ENCODE results near the gene SH3TC1.

The SH3TC1 gene

DNA sequence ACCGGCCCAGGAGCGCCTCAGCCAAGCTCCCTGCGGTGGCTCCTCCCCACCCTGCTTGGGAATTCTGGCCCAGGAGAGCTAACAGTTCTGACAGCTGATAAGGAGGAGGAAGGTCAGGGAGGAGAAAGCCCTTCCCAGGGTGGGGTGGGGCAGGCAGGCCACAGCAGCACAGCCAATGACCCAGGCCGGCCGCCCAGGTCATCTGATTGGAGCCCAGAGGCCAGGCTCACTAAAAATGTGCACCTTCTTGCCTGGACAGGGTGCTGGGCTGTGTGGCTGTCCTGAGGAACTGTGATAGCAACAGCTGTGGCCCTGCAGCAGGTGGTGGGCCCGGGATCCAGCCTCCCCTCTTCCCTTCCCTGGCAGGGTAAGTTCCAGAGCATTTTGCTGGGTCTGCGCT, 17.2 kb upstream of the SH3TC1 start:
- no peak for DNase-seq (ENCODE audit: low spot score)

DNA sequence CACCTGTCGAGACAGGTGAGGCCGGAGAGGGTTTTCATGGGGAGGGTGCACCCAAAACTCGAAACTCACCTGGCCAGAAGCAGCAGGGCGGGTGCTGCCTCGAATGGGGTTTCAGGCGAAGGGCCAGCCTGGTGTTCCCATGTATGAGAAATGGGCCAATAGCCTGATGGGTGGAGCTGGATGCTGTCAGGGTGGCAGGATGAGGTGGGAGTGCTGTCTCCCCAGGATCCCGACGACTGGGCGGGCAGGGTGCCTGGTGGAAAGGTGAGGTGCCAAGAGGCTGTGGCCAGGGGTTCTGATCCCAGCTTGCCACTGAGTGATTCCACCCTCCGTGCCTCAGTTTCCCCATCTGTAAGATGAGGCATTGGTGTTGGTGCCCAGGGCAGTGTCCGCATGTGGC, 16.8 kb upstream of the SH3TC1 start:
- no peak for DNase-seq (ENCODE audit: low spot score)

DNA sequence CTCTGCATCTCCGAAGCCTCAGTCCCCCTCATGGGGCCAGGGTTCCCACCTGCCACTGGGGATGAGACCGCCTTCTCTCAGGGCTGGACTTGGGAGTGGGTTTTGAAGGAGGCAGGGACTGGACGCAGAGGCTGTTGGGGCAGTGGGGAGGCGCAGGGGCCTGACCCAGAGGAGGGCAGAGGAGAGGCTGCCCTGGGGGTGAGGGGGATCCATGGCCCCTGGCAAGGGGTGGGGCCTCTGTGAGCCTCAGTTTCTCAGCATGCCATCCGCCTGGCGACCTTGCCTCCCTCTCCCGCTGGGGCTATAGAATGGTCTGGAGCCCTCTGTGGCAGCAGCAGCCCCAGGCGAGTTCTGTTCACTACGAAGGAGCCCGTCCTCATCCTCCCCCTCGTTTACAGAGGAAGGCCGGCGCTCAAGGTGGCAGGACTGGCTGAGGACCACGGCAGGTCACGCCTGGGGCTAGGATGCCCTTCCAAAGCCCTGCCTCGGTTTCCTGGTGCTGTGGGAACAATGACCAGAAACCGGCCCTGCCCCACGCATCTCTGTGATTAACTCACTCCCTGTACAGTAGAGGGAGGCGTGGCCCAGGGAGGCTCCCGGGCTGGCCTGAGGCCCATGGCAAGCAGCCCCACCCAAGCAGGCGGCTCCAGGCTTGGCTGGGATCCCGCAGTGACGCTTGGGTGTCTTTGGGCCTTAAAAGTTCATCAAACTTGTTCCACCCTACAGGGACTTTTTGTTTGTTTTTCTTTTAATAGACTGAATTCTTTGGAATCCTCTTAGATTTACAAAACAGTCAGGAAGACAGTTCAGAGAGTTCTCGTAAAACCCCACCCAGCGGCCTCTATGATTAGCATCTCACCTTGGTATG, 16.0 kb upstream of the SH3TC1 start:
- no peak for DNase-seq (ENCODE audit: low spot score)

DNA sequence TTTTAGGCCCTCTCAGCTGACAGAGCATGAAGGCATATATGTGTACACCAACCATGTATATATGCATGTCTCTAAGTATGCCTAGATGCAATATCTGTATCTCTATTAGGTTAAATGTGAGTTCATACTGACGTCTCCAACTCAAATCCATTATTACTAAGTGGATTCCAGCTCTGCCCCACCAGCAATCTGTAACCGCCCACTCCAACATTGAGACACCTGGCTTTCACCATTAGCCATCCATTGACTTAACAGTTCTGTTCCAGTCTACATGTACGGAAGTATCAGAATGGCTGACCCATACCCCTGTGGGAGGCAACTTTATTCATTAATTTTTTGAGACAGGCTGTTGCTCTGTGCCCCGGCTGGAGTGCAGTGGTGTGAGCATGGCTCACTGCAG, 15.0 kb upstream of the SH3TC1 start:
- DNase-seq (ENCODE audit: low spot score) = no peak

DNA sequence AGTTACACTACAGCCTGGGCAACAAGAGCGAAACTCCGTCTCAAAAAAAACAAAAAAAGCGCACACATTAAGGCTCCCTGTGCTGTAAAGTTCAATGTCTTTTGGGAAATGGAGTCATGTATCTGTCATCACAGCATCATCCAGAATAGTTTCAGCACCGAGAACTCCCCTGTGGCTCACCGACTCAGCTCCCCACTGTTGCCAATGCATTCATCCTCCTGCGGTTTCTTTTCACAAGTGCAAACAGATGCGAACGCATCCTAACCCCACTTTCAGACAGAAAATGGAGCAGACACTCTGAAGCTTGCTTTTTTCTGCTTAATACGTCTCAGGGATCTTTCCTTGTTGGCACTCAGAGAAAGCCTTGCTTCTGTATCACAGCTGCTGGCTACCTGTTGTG, 13.8 kb upstream of the SH3TC1 start:
- DNase-seq (ENCODE audit: low spot score) = peak; percentile 40

DNA sequence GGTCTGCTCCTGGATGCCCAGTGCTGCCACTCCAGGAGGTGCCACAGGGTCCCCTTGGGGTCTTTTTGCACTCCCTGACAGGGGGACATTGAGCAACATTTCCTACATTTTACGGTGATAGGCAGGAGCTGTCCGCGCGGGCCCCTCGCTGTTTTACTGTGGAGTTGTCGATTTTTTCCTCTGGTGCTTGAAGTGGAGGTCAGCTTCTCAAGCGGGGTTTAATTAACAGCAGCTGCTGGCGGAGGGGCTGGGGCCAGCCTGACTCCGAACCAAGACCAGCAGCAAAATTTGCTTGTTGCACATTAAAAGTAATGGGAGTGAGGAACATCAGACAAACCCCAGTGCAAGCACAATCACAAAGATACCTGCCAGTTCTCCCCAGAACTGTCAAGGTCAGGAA, 13.2 kb upstream of the SH3TC1 start:
- no peak for DNase-seq (ENCODE audit: low spot score)

DNA sequence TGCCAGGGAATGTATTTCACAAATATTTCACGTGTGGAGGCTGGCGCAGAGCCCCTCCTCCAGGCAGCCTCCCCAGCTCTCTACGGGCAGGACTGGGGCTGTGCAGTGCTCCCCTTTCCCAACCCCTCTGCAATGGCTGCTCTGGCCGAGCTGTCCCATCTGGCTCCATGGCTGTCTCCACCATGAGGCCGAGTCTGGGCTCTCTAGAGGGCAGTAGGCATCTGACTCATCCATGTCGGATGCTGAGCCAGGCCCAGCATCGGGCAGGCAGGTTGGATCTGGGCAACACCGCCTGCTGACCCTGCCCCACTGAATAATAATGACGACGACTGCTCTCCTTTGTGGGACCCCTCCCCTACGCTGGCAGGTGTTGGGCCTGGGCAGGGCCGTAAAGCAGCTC, 11.0 kb upstream of the SH3TC1 start:
- DNase-seq (ENCODE audit: low spot score) = peak; percentile 20

DNA sequence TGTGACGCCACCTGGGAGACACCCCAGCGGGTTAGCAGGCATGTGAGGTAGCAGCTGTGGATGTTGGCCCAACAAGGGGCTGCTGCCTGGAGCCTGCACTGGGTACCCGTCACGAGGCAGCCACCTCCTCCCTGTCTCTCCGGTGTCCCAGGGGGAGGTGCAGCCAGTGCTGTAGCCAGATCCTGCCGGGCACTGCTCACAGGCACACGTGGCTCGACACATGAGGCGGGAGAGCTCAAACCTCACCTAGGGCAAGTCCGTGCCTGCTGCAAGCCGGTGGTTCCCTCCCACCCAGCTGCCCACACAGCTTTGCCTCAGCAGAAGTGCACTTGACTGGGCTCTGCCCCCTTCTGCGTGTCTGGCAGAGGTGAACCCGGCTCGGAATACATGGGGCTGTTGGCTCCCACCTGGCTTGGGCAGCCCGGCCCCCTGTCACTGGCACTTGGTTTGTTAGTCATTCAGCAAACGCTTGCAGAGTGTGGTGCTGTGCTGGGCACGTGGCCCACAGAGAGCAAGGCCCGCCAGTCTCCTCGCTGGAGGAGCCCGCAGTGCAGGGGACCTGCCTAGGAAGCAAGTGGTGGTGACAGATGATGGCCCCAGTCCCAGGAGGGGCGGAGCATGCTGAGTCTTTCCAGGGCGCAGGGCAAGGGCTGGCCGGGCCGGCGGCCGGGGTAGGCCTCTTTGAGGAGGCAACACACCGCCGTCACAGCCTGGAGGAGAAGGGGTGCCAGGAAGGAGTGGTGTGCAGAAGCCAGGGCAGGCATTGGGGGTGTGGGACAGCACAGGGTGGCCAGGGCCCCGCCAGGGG, 10.1 kb upstream of the SH3TC1 start:
- DNase-seq (ENCODE audit: low spot score) = no peak

DNA sequence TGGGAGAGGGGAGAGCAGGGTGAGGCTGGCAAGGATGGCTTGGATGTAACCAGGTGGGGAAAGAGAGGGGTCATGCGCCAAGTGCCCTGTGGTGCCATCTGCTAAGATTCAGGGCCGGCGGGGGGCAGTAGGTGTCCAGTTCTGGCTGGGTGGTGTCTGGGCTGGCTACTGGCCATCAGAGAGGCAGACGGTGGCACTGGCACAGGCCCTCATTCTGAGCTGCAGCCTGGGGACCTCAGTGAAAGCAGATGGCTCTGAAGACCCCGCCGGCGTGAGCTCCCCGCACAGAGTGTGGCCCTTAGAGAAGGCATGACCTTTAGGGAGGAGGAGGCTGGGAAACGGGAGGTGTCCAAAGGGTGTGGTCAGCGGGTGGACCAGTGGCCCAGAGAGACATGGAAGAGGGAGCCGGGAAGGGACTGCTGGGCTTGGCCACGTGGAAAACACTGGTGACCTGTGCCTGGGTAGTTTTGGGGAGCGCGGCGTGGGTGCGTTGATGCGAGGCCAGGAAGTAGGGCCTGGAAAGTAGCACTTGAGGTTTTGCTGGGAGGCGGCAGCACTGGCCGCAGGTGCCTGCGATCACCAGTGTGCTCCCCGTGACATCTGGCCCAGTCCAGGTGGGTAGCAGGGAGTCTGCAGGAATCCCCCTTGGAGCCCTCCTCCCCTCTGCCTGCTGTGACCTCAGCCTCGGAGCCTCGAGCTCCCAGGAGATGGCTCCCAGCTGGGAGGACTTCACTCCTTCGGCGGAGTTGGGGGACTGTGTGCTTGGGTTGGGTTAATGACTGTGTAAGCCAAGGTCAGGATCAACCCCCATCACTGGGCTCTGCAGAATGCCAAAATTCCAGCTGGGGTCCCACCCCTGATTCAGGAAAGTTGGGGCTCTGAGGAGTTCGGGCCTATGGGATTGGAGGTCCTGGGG, 9.3 kb upstream of the SH3TC1 start:
- no peak for DNase-seq (ENCODE audit: low spot score)

DNA sequence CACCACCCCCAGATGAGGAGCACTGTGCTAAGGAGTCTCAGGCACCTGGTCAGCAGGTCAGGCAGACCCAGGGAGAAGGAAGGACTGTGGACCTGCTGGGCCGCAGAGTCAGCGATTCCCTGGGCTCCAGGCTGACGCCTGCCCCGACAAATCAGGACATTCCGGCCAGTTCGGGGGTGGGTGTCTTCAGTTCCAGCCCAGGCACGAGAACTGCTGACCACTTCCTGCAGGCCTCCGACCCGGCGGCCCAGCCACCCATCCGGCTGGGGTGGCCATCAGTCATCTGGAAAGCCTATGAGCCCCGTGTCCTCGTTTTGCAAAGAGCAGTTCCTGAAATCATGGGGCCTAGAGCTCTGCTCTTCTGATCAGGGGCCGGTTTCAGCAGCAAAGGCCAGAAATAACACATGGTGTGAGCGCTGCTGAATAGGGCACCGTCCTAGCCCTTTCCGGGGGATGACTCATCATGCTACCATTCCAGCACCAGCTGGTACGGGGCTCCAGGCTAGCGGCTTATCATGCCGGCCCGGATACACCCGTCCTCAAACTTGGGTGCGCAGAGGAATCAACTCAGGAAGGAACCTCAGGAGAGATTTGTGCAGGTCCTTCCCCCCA, 7.8 kb upstream of the SH3TC1 start:
- peak; percentile 64 for DNase-seq (ENCODE audit: low spot score)

DNA sequence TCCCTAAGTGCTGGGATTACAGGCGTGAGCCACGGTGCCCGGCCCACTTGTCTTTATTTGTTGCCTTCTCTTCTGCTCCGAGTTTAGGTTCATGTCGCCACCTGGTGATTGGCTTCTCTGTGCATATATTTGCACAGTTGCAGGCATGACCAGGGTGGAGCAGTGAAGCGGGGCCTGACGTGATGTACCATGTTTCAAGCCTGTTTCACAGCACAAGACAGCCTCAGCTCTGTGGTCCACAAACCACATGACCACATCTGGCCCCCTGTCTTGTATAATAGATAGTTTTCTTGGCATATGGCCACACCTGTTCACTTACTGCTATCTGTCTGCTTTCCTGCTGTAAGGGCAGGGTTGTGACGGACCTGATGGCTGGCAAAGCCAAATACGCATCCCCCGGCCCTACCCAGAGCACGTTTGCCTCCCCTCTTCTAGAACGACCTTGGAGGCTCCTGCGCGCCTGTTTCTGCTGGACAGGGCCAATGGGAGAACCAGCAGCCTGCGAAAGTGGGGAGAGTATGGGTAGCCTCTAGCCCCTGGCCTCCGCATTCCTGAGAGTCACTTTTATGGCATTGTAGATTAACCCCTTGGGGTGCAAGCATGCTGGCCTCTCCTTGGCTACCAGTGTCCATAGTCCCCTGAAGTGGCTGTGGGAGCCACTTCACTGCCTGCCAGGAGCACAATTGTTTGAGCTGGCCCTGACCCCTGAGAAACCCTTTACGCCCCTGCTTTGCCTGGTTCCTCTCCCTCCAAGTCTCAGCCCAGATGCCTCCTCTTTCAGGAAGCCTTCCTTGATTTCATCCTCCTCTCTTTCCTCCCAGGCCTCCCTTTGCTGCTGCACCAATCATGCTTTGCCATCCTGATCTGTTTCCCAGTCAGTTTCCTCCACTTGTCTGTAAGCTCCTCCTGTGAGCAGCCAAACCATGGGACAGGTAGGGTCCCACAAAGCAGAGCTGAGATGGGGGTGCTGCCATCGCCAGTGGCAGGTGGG, 6.0 kb upstream of the SH3TC1 start:
- DNase-seq (ENCODE audit: low spot score) = peak; percentile 45

DNA sequence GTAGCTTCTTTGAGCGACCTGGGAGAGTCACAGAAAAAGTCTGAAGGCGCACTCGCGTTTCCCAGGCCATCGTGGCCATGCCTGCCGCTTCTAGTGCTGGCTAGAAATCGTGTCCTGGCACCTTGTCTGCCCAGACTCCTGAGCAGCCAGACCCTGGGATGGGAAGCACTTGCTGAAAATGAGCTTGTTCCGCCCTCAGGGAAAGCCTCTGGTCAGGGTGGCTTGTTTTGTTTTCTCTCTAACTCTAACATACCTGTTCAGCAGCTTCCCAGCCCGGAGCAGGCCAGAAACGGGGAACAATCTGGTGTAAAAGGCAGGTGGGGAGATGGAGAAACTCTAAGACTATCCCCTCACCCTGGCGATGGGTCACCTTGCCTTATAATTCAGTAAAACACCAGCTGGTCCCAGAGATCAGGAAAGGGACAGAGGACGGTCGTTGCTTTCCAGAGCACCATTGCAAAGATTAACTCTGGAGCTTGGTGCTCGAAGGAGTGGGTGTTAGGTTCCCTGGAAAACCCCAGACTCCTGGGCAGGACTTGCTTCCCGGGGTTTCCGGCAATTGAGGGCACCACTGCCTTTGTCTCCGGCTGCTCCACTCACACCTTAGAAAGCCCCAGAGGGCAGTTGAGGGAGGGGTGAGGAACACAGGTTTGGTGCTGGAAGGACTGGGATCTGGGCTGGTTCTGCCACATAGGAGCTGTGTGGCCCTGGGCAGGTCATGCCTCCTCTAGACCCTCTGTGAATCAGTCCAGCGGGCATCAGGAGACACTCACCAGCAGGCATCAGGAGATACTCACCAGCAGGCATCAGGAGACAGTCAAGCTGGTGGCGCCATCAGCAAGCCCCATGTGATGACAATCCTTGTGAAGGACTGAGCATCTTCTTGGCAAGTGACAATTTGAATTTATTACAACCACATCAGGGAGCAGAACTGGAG, 4.5 kb upstream of the SH3TC1 start:
- no peak for DNase-seq (ENCODE audit: low spot score)

DNA sequence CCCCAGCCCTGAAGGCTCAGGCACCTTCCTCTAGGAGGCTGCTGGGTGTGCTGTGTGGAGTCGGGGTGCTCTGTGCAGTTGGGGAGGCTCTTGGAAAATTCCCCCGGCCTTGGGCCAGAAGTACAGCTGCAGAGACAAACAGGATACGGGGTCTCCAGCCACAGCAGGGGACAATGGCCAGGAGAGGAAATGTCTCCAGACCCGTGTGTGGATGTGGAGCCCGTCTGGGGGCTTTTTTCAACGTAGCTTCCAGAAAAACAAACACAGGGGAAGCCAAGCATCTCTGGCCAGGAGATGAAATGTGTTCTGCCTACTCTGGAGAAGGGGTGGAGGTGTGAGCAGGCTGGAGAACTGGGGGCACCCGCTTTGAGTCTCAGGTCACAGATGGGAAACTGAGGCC, 3.7 kb upstream of the SH3TC1 start:
- no peak for DNase-seq (ENCODE audit: low spot score)

DNA sequence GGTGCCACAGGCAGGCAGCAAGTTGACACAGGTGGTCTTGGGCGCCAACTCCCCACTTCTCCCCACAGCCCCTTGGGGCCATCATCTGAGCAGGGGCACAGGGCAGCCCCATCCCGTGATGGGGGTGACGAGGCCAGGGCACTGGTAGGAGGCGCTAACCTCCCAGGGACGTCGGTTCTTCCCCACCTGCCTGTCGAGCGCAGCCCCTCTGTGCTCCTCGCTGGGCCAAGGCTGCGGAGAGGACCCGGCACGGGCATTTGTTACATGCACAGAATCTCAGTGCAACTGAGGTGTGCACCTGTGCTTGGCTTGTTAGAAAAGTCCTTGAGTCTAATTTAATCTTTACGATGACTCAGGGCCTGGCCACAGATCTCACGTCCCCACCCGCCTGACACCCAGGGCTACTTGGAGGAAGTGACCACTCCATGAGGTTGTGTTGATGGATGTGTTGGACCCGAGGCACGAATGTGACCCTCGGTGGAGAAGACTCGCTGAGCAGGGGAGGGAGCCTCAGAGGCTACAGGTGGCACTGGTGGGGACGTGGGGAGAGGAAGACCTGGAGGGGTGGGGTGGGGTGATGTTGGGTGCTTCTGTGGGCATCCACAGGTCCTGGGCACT, 3.1 kb upstream of the SH3TC1 start:
- DNase-seq (ENCODE audit: low spot score) = no peak

DNA sequence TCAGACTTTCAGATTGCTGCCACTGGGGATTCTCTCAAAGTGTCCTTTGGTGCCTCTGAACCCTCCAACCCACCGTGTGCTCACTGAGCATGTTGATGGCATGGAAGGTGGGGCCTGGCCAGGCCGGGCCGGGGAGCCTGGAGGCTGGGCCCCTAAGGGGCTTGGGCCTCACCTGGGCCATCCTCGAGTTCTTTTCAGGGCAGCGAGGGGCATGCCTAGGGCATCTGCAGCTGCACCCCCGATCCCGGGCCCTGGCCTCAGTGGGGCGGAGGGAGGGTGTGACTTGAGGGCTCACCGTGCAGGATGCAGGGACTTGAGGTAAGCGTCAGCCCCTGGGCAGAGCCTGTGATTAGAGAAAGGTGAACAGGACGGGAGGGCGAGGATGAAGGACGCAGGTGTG, 1.6 kb upstream of the SH3TC1 start:
- DNase-seq (ENCODE audit: low spot score) = no peak

DNA sequence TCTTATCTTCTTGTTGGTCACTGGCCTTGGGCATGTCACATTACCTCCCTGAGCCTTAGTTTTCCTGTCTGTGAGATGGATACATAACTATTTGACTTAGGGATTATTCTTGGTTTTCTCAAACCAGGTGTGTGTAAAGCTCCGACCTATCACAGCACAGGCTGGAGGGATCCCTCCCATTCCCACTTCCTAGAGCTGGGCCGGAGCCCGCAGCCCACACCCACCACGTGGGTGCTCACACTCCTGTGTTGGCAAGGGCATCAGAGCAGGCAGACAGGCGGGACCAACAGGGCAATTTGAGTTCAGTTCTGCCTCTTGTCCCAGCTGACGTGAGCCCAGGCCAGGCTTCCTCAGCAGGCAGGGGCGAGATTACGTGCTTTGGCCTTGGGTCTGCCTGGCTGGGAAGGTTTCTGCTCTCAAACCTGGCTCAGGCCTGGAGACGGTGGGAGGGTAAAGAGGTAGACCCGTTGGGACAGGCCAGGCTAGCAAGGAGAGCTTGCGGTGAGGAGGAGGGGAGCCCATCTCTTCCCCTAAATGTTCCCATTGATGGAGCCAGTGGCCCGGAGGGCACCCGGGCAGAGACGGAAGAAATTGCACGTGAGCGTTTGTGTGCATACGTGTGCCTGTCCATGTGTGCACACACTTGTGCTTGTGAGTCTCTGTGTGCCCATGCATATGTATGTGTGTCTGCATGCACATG, 734 bp upstream of the SH3TC1 start:
- DNase-seq (ENCODE audit: low spot score) = no peak

DNA sequence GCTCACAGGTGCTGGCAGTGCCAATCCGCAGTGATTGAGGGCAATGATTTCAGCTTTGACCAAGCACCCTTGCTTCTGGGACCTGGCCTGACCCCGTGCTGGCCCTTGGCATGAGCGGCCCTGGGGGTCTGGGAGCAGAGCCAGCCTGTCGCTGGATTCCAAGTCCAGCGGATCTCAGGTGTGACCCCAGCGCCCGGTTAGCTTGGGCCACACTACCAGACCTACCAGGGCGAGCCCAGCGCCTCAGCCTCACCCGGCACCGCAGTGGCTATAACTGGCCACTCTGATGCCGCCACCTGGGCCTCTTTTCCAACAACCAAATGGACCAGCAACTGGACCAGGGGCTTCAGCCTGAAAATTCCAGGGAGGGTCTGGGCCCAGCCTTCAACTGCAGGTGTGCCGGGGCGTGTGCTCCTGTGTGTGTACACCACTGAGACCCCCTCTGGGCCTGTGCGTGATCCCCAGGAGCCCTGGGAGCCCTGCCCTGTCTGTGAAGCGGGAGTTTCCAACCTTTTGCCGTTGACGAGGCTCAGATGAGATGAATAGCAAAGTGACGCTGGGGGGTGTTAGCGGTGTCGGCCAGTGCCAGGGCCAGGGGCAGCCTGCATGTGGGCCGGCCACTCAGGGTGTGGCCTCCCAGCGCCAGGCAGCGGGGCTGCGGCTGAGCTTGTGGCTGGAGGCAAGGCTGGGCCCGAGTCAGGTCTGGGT, 658 bp downstream of the SH3TC1 start:
- no peak for DNase-seq (ENCODE audit: low spot score)
